ENCODE results near the gene HMX1. TPM values are rescaled to one million over a fixed set of nuclear protein-coding genes. Genes with fewer than 3 reads are reported as not detected.

The HMX1 gene
- total RNA-seq, 1 donor from 2014 or later: not detected

DNA sequence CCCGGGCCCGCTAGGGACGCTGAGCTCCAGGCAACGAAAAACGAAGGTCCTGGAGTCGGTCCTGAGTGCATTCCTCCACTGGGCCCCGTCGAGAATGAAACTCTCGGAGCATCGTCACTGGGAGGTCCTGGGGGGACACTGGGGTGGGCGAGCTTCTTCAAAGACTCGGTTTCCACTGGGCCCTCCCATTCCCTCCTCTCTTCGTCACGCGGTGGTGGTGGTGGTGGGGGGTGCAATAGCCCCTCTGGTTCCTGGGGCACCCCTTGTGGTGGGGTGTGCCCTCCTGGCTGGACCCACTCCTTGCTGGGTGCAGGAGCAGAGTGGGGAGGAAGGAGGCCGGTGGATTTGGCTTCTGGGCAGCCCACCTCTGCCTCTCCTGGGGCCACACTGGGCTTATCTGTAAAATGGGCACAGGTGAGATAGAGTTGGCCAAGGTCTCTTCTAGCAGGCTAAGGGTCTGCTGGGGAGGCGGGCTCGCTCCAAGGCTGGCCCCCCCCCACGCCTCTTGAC lies 12.9 kb downstream of the HMX1 start:
- H3K4me3 ChIP-seq (ENCODE audit: low read depth, low read length): no peak overlapping the region
- TF ChIP-seq, protein P1, sequence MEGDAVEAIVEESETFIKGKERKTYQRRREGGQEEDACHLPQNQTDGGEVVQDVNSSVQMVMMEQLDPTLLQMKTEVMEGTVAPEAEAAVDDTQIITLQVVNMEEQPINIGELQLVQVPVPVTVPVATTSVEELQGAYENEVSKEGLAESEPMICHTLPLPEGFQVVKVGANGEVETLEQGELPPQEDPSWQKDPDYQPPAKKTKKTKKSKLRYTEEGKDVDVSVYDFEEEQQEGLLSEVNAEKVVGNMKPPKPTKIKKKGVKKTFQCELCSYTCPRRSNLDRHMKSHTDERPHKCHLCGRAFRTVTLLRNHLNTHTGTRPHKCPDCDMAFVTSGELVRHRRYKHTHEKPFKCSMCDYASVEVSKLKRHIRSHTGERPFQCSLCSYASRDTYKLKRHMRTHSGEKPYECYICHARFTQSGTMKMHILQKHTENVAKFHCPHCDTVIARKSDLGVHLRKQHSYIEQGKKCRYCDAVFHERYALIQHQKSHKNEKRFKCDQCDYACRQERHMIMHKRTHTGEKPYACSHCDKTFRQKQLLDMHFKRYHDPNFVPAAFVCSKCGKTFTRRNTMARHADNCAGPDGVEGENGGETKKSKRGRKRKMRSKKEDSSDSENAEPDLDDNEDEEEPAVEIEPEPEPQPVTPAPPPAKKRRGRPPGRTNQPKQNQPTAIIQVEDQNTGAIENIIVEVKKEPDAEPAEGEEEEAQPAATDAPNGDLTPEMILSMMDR (conservative IDR thresholded peaks at IDR 0.05; ENCODE audit: low read depth, low read length): no peak
- DNase-seq (ENCODE audit: low read depth): no peak

DNA sequence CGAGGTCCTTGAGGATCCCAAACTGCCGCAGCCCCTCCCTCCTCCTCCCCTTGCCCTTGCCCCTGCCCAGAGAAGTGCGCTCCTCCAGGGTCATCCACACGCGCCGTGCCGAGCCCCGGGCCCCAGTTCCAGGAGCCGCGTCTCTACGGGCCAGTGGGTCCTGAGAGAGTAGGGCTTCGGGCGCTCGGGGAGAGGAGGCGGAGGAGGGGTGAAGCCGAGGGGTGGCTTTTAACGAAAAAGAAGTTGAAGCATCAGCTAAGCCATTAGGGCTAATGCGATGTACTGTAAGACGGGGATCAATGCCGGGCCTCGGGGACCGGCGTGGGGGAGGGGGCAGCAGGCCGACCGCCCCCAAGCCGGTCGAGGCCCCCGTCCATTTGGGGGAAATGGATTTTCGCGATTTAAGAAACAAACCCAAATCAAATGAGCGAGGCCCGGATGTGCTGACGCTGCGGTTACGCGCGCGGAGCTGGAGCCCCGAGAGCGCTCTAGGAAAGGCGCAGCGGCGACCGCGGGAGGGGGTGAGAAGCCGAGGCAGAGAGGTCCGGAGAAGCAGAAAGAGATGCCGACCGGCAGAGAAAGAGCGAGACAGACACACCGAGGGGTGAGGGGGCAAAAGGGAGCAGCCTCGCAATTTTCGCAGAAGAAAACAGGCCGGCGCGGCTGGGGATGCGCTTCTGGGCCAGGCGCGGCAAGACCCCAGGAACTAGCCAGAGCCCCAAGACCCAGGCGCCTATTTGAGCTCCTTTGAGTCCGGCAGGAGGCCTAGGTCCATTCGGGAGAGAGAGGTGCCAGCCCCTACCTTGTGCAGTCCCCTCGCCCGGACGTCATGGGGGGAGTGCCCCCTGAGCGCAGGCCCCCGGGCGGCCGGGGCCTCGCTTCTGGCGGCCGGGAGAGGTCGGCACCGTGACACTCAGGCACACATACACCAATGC lies 13.6 kb downstream of the HMX1 start:
- TF ChIP-seq, protein P1 (conservative IDR thresholded peaks at IDR 0.05; ENCODE audit: low read depth, low read length): no peak
- DNase-seq (ENCODE audit: low read depth): no peak
- H3K4me3 ChIP-seq (ENCODE audit: low read depth, low read length): no peak overlapping the region

DNA sequence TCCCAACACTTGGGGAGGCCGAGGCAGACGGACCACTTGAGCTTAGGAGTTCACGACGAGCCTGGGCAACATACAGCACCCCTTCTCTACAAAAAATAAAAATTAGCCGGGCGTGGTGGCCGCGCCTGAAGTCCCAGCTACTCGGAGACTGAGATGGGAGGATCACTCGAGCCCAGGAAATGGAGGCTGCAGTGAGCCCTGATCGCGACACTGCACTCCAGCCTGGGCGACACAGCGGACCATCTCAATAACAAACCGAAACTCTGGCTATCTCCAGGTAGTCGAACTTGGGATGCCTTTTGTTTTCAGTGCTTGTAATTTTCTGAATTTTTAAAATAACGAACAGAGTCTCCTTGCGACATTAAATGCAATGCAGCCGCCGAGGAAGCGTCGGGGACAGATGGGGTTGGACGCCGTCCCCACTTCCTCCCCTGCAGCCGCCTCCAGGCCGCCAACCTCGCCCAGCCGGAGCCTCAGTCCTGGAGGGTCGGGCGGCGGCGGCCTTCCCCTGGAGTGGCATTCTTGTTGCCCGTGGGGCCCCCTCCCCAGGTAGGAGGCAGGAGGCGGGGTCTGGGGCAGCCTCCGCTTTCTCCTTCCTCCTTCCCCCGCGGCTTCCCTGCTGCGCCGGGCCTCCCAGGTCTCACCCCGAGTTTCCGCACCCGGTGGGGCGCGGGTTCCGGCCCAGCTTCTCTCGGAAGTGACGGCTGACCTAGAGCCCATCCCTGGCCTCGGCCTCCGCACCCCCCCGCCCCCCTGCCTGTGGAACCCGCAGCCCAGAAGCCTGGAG lies 14.6 kb downstream of the HMX1 start:
- TF ChIP-seq, protein P1 (conservative IDR thresholded peaks at IDR 0.05; ENCODE audit: low read depth, low read length): no peak
- H3K4me3 ChIP-seq (ENCODE audit: low read depth, low read length): no peak overlapping the region
- no peak for DNase-seq (ENCODE audit: low read depth)

DNA sequence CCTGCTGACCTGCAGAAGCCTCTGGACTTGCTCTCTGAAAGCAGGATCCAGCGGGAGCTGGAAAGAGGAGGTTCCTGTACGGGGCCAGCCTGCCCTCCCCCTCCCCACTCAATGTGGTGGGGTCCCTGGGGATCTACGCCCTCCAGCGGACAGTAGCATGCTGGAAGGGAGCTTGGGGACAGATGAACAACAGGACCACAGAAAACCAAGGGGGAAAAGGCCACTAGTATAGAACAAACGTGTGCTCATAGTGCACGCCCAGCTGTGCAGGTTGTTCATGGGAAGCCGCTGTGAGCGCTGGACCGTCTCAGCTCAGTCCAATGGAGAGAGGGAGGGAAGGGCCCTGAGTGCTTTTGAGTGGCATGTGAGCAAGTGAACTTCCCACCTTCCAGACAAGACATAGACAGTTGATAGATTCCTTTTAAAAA lies 15.8 kb downstream of the HMX1 start:
- TF ChIP-seq, protein P1 (conservative IDR thresholded peaks at IDR 0.05; ENCODE audit: low read depth, low read length): peak; percentile 18

DNA sequence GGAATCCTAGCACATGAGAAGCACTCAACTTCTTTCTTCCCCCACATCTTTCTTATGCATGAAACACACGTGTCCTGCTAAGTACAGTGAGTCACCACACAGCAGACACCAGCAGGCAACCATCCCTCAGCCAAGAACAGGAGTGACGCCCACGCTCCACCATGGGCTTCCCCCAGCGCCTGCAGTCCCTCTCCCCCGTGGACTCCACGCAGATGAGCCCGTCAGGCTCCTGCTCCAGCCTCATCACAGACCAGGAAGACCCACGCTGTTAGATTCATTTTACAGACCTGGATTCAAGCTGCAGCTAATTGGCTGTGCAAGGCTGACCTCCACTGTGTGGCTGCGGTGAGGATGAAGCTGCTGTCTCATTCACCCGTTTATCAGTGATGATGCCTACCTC lies 16.7 kb downstream of the HMX1 start:
- DNase-seq (ENCODE audit: low read depth): no peak
- H3K4me3 ChIP-seq (ENCODE audit: low read depth, low read length): no peak overlapping the region

More for the DNA sequence above, 15.8 kb downstream of the HMX1 start:
- H3K4me3 ChIP-seq (ENCODE audit: low read depth, low read length): no peak overlapping the region
- DNase-seq (ENCODE audit: low read depth): no peak

DNA sequence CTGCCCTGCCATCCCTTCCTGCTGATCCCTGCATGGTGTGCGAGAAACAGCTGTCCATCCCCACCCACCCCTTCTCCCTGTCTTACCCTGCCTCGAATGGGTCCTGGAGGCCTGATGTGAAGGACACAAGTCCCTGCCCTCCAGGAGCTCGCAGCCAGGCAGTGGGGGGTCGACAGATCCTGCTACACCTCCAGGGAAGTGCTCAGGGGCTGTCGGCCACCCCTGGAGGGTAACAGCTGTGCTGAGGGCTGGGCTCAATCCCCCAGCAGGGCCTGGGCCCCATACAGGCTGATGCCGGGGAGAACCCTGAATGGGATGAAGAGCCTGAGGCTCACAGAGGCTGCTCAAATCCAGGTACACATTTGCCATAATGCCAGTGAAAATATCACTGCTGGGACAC lies 17.6 kb downstream of the HMX1 start:
- DNase-seq (ENCODE audit: low read depth): no peak
- TF ChIP-seq, protein P1 (conservative IDR thresholded peaks at IDR 0.05; ENCODE audit: low read depth, low read length): no peak
- H3K4me3 ChIP-seq (ENCODE audit: low read depth, low read length): no peak overlapping the region

More for the DNA sequence above, 16.7 kb downstream of the HMX1 start:
- TF ChIP-seq, protein P1 (conservative IDR thresholded peaks at IDR 0.05; ENCODE audit: low read depth, low read length): no peak

All from epithelial cell of proximal tubule (primary cell).